Suprapubic skin (tissue), 3 donors: Measurements from ENCODE around the gene RNPEP.

Source experiments
- POLR2AphosphoS5 ChIP-seq, 3 donors: sonication (generic); formaldehyde crosslinking; IDR thresholded peaks; one replicate each; pipeline ENCODE4 v1.6.1; 2017; ENCODE audit warnings: antibody characterized with exemption in 3 of 3
- TF ChIP-seq, protein P1 (sequence below), 2 donors: fragments of 200-600 bp in 1 of 2; fragments of 450-650 bp in 1 of 2; sonication (generic) in 1 of 2; IDR thresholded peaks; one replicate each; pipeline ENCODE4 v1.5.1; 2016 to 2019; ENCODE audit warnings: antibody characterized with exemption in 2 of 2, mild to moderate bottlenecking in 1 of 2, moderate library complexity in 1 of 2

DNA sequence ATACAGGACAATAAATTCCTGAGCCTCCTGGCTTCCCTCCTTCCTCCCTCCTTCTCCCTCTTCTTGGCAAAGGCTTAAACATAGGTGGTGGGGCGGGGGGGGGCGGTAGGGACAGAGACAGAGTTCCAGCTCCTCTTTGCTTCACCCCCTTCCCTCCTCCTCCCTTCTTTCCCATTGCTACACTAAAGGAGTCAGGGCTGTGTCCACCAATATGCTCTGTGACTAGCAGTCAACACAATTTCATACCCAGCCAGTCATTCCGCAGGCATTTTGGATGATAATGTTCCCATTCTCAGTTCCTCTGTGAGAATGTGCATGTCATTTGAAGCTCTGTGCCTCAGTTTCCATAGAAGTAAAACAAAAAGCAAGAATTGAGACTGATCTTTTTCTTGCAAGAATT lies 37.8 kb upstream of the RNPEP start:
- TF ChIP-seq, protein P1, sequence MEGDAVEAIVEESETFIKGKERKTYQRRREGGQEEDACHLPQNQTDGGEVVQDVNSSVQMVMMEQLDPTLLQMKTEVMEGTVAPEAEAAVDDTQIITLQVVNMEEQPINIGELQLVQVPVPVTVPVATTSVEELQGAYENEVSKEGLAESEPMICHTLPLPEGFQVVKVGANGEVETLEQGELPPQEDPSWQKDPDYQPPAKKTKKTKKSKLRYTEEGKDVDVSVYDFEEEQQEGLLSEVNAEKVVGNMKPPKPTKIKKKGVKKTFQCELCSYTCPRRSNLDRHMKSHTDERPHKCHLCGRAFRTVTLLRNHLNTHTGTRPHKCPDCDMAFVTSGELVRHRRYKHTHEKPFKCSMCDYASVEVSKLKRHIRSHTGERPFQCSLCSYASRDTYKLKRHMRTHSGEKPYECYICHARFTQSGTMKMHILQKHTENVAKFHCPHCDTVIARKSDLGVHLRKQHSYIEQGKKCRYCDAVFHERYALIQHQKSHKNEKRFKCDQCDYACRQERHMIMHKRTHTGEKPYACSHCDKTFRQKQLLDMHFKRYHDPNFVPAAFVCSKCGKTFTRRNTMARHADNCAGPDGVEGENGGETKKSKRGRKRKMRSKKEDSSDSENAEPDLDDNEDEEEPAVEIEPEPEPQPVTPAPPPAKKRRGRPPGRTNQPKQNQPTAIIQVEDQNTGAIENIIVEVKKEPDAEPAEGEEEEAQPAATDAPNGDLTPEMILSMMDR (IDR thresholded peaks at IDR 0.05): no peak
- no peak for TF ChIP-seq POLR2AphosphoS5 (IDR thresholded peaks at IDR 0.05)
